Stimulated activated naive CD8-positive, alpha-beta T cell treated with anti-CD3 and anti-CD28 coated beads, Interleukin-15, Interleukin-2, amounts not matched to agents 100 ng/mL and 50 ng/mL, for 24 hours (primary cell): ENCODE data around the gene RBAK.
"Not testable (repeated sequence)": the region's sequence is repeated elsewhere in the genome, so short reads cannot be mapped to it uniquely, and the experiment has no call there.

ENCODE experiments used
- H3K27ac Mint-ChIP-seq: one replicate; pipeline ENCODE4 v1.8.0; 2021; ENCODE audit warnings: mild to moderate bottlenecking, mixed read lengths
- H3K27me3 Mint-ChIP-seq: one replicate; pipeline ENCODE4 v1.8.0; 2021; ENCODE audit warnings: mixed read lengths
- H3K36me3 Mint-ChIP-seq: one replicate; pipeline ENCODE4 v1.8.0; 2021; ENCODE audit warnings: low read depth, mixed read lengths
- H3K4me1 Mint-ChIP-seq: one replicate; pipeline ENCODE4 v1.8.0; 2021; ENCODE audit warnings: low read depth, mixed read lengths
- H3K4me3 Mint-ChIP-seq: one replicate; pipeline ENCODE4 v1.8.0; 2021; ENCODE audit warnings: mild to moderate bottlenecking, mixed read lengths
- H3K9me3 Mint-ChIP-seq: one replicate; pipeline ENCODE4 v1.8.0; 2021; ENCODE audit warnings: mixed read lengths

The RBAK gene

DNA sequence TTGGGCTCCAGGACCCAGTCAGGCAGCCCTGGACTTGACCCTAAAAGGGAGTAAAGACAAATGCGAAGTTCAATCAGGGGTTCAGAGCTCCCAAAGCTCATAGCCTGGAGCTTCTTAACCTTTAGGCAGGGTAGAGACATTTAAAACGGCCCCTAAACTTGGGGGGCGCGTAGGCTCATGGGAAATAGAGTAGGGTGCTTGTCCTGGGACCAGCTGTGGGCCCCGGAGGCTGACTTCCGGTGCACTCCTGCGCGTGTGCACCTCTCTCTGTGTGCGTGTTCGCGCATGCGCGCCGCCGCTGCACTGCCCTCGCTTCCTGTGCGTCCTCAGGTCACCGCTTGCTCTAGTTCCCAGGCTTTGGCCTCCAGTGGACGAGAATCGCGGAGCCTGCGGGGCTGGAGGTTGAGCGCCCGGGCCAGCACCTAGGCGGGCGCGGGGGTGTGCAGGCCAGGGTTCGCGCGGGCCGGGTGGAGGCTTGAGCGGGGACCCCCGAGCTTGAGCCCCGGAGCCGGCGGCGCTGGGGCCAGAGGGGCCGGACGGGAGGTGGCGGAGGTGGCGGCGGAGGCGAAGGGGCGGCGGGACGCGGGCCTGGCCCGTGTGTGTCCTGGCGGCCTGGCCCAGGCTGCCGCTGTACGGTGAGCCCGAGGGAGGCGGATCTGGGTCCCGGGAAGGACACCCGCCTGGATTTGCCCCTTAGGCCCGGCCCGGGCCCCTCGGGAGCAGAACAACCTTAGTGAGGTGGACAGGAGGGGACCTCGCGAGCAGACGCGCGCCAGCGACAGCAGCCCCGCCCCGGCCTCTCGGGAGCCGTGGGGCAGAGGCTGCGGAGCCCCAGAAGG lies at the start of gene RBAK:
Gene RBAK (plus strand): TSS at position 303 of the 839 bp plus-strand sequence. CDS start 2,217 bp downstream, outside the sequence.
- Mint-ChIP-seq H3K36me3 (peaks cover 34% of the 10 kb centered on the region), H3K4me1 (peaks cover 39% of the 10 kb centered on the region), H3K9me3 (peaks cover 7% of the 10 kb centered on the region), H3K27ac (peak within 1 kb of the TSS; percentile 82), H3K27me3 (no peaks in the 10 kb centered on the region), H3K4me3 (peak within 1 kb of the TSS; percentile 94)

DNA sequence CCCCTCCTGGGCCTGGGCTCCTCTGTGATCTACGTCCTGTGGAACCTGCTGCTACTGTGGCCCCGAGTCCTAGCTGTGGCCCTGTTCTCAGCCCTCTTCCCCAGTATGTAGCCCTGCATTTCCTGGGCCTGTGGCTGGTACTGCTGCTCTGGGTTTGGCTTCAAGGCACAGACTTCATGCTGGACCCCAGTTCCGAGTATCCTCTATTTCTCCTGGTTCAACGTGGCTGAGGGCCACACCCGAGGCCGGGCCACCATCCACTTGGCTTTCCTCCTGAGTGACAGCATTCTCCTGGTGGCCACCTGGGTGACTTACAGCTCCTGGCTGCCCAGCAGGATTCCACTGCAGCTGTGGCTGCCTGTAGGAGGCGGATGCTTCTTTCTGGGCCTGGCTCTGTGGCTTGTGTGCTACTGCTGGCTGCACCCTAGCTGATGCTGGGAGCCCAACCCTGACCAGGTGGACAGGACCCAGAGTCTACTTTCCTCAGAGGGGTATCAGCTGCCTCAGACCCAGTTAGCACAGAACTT lies 48.9 kb upstream of the RBAK start:
- no peak overlapping the region for H3K4me3 Mint-ChIP-seq
- H3K27ac Mint-ChIP-seq = no peak overlapping the region
- peaks cover 9% of the 10 kb centered on the region for H3K4me1 Mint-ChIP-seq
- H3K36me3 Mint-ChIP-seq = peaks cover 70% of the 10 kb centered on the region
- no peaks in the 10 kb centered on the region for H3K27me3 Mint-ChIP-seq
- H3K9me3 Mint-ChIP-seq = no peaks in the 10 kb centered on the region

DNA sequence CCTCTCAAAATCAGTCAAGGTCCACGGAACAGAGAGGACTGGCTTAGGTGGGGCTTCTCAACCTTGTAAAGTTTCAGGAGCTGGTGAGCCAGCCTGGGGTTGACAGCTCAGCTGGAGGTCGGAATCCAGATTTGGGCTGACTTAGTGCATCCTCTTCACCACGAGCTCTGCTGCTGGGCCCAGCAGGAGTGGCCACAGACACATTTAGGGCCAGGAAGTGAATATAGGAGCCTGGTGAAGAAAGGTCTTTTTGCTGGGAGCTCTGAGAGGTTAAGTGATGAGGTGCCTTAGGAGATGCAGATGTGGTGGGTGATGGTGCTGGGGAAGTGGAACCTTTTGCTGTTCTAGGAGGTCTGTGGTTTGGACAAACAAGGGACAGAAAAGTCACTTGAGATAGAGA lies 47.4 kb upstream of the RBAK start:
- Mint-ChIP-seq H3K9me3 (no peaks in the 10 kb centered on the region), H3K27ac (peak overlapping the region; percentile 48), H3K36me3 (peaks cover 69% of the 10 kb centered on the region), H3K4me3 (no peak overlapping the region), H3K27me3 (no peaks in the 10 kb centered on the region), H3K4me1 (peaks cover 11% of the 10 kb centered on the region)

DNA sequence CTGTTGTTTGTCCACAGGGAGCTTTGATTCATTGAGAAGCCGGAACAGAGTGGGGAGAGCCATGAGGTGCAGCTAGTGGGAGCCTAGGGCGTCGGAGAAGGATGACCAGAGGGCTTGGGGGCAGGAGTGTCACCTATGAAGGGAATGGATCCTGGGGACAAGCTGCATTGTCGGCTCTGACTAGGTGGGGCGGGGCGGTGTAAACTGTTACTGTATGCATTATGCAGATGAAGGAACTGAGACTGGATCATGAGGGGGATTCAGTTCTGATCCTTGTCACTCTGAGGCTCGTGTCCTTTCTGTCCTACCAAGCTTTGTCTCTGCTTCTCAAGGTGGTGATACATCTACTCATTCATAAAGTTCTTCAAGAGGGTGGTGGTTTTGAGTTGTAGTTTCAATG lies 46.8 kb upstream of the RBAK start:
- peaks cover 67% of the 10 kb centered on the region for H3K36me3 Mint-ChIP-seq
- H3K27ac Mint-ChIP-seq = peak overlapping the region; percentile 19
- peaks cover 11% of the 10 kb centered on the region for H3K4me1 Mint-ChIP-seq
- no peak overlapping the region for H3K4me3 Mint-ChIP-seq
- no peaks in the 10 kb centered on the region for H3K27me3 Mint-ChIP-seq
- H3K9me3 Mint-ChIP-seq = no peaks in the 10 kb centered on the region

DNA sequence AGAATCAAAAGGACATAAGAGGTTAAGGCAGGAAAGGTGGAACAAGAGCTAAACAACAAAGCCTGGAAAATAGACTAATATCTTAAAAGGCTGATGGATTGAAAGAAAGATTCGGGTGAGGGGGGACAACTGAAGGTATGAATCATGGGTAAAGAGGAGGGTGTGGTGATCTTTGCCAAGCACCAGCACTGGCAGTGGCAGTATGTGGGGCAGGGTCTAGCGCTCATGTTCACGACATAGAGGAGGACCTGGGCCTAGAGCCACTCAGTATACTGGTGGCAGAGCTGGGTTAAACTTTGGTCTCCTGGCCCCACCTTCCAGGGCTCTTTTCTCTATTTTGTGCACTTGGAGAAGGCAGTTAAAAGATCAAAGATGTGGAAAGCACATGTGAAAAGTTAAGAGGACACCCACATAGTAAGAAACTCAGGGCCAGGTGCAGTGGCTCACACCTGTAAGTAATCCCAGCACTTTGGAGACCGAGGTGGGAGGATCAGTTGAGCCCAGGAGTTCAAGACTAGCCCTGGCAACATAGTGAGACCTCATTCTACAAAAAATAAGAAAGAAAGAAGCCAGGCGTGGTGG lies 46.2 kb upstream of the RBAK start:
- Mint-ChIP-seq H3K4me3 (no peak overlapping the region), H3K27me3 (no peaks in the 10 kb centered on the region), H3K27ac (peak overlapping the region; percentile 19), H3K36me3 (peaks cover 66% of the 10 kb centered on the region), H3K9me3 (no peaks in the 10 kb centered on the region), H3K4me1 (peaks cover 11% of the 10 kb centered on the region)

DNA sequence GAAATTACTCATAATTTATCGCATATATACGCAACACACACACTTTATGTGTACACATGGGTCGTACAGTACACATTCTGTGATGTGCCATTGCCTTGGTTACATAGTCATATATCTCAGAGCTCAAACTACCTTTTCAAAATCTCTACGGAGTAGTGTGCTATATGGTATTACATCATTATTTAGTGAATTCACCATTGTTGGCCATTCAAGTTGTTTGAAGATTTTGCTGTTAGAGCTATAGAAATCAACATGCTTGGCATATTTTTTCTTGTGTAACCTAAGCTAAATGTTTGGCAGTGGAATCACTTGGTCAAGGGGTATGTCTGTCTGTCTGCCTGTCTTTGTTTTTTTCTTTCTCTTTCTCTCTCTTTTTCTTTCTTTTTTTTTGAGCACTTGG lies 44.7 kb upstream of the RBAK start:
- H3K27me3 Mint-ChIP-seq = no peaks in the 10 kb centered on the region
- peaks cover 71% of the 10 kb centered on the region for H3K36me3 Mint-ChIP-seq
- H3K4me3 Mint-ChIP-seq = no peak overlapping the region
- H3K4me1 Mint-ChIP-seq = peaks cover 11% of the 10 kb centered on the region
- H3K27ac Mint-ChIP-seq = no peak overlapping the region
- no peaks in the 10 kb centered on the region for H3K9me3 Mint-ChIP-seq

DNA sequence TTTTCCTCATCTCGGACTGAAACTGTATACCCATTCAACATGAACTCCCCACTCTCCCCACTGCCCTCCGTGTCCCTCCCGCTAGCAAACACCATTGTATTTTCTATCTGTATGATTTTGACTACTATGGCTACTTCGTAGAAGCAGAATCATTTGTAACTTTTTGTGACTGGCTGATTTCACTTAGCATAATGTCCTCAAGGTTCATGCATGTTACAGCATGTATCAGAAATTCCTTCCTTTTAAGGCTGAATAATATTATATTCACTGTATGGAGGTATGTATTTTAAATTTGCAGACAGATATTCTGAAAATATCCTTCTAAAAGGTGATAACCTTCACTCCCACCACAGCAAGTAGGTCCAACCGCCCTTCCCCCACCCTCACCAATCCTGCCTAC lies 43.7 kb upstream of the RBAK start:
- Mint-ChIP-seq H3K27me3 (no peaks in the 10 kb centered on the region), H3K36me3 (peaks cover 71% of the 10 kb centered on the region), H3K9me3 (no peaks in the 10 kb centered on the region), H3K4me3 (no peak overlapping the region), H3K27ac (peak overlapping the region; percentile 45), H3K4me1 (peaks cover 11% of the 10 kb centered on the region)

DNA sequence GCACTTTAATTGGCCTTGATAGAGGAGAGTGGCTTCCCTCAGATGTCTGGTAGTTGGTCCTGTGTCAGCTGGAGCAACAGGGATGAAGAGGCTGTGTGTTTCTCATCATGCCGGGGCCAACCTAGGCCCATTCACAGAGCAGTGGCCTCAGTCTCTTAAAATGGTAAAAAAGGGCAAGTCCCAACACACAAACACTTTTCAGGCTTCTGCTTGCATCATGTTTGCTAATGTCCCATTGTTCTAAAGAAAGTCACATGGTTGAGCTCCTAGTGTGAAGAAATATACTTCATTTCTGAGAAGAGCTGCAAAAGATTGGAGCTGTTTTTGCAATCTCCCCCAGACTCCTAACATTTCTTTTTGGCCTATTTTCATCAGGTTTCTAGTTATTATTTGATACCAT lies 40.6 kb upstream of the RBAK start:
- H3K36me3 Mint-ChIP-seq = peaks cover 70% of the 10 kb centered on the region
- H3K4me1 Mint-ChIP-seq = peaks cover 3% of the 10 kb centered on the region
- H3K27me3 Mint-ChIP-seq = no peaks in the 10 kb centered on the region
- H3K4me3 Mint-ChIP-seq = no peak overlapping the region
- H3K27ac Mint-ChIP-seq = no peak overlapping the region
- peaks cover 6% of the 10 kb centered on the region for H3K9me3 Mint-ChIP-seq

DNA sequence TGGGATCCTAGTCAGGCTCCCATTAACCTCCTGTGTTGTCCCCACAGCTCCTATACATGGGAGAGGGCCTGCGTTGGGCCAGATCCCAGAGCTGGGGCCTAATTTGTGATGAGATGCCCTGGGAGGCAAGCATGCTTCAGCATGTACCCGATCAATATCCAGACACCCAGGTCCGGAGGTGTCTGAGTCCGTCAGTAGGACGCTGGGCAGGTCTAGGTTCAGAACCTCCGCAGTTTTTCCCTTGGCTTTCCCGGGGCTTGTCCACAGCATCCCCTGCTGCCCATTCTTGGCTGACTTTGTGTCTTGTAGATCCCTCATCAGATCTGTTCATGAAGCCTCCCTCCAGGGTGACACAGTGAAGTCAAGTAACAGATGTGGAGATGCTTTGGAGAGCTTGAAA lies 32.7 kb upstream of the RBAK start:
- Mint-ChIP-seq H3K9me3 (peaks cover 13% of the 10 kb centered on the region), H3K27me3 (no peaks in the 10 kb centered on the region), H3K4me3 (no peak overlapping the region), H3K36me3 (peaks cover 47% of the 10 kb centered on the region), H3K4me1 (no peaks in the 10 kb centered on the region), H3K27ac (no peak overlapping the region)

DNA sequence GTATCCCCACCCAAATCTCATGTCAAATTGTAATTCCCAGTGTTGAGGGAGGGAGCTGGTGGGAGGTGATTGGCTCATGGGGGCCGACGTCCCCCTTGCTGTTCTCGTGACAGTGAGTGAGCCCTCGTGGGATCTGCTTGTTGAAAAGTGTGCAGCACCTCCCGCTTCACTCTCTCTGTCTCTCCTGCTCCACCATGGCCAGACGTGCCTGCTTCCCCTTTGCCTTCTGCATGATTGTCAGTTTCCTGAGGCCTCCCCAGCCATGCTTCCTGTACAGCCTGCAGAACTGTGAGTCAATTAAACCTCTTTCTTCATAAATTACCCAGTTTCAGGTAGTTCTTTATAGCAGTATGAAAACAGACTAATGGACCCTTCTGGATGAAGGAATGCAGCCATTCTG lies 29.7 kb upstream of the RBAK start:
- H3K4me3 Mint-ChIP-seq, H3K4me1 Mint-ChIP-seq, H3K9me3 Mint-ChIP-seq, H3K27me3 Mint-ChIP-seq, H3K27ac Mint-ChIP-seq: not testable (repeated sequence)
- H3K36me3 Mint-ChIP-seq = peaks cover 41% of the 10 kb centered on the region

DNA sequence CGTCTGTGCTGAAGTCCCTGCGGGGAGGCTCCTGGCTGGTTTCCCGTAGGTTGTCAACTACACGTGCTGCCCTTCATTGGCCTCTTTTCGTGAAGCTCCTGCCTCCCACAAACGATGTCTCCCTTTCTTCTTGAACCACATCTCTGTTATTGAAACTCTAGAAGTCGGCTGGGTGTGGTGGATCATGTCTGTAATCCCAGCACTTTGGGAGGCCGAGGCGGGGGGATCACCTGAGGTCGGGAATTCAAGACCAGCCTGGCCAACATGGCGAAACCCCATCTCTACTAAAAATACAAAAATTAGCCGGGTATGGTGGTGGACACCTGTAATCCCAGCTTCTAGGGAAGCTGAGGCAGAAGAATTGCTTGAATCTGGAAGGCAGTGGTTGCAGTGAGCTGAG lies 28.0 kb upstream of the RBAK start:
- H3K27me3 Mint-ChIP-seq, H3K9me3 Mint-ChIP-seq, H3K4me1 Mint-ChIP-seq, H3K27ac Mint-ChIP-seq, H3K4me3 Mint-ChIP-seq: not testable (repeated sequence)
- H3K36me3 Mint-ChIP-seq = peaks cover 42% of the 10 kb centered on the region

DNA sequence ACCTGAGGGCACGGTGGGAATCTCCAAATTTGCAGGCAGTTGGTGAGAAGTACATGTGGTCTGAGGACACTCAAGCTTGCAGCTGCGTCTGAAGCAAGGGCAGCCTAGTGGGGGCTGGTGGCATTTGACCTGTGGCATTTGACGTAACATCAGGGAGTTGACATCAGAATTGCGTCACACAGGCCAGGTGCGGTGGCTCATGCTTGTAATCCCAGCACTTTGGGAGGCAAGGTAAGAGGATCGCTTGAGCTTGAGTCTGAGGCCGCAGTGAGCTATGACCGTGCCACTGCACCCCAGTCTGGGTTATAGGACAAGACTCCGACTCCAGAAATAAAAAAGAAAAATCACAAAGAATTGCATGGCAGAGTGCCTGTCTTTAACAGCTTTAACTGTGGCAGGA lies 25.6 kb upstream of the RBAK start:
- Mint-ChIP-seq H3K4me1 (no peaks in the 10 kb centered on the region), H3K4me3 (no peak overlapping the region), H3K27me3 (no peaks in the 10 kb centered on the region), H3K36me3 (peaks cover 55% of the 10 kb centered on the region), H3K27ac (no peak overlapping the region), H3K9me3 (peaks cover under 1% of the 10 kb centered on the region)

DNA sequence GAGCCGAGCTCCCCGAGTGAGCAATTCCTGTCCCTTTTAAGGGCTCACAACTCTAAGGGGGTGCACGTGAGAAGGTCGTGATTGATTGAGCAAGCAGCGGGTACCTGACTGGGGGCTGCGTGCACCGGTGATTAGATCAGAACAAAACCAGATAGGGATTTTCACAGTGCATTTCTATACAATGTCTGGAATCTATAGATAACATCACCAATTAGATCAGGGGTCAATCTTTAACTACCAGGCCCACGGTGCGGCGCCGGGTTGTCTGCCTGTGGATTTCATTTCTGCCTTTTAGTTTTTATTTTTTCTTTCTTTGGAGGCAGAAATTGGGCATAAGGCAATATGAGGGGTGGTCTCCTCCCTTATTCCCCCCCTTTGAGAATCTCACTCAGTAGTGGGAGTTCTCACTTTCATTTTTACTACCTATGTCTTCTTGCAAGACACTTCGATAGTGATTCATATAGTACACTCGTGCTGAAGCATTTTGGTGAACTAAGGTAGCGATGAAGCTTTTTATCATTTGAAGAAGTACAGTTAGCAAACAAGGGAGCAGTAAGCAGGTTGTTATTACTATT lies 24.6 kb upstream of the RBAK start:
- H3K27me3 Mint-ChIP-seq, H3K27ac Mint-ChIP-seq, H3K4me3 Mint-ChIP-seq, H3K4me1 Mint-ChIP-seq, H3K9me3 Mint-ChIP-seq: not testable (repeated sequence)
- peaks cover 61% of the 10 kb centered on the region for H3K36me3 Mint-ChIP-seq

DNA sequence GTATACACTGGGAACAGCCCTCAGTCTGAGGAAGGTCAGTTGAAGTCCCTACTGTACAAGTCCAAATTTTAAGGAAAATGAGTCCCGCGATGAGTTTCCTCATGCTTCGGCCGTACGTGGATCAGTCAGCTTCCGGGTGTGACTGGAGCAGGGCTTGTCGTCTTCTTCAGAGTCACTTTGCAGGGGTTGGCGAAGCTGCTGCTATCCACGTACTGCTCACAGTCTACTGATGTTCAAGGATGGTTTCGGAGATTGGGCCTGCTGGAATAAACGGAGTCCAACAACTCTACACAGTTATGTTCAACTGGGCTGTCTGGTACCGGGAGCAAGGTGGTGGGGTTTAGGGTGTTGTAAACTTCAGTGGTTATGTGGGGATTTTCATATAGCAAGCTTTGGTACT lies 22.0 kb upstream of the RBAK start:
- peaks cover 77% of the 10 kb centered on the region for H3K36me3 Mint-ChIP-seq
- H3K9me3 Mint-ChIP-seq = peaks cover 14% of the 10 kb centered on the region
- H3K4me3 Mint-ChIP-seq, H3K27me3 Mint-ChIP-seq, H3K27ac Mint-ChIP-seq, H3K4me1 Mint-ChIP-seq: not testable (repeated sequence)

DNA sequence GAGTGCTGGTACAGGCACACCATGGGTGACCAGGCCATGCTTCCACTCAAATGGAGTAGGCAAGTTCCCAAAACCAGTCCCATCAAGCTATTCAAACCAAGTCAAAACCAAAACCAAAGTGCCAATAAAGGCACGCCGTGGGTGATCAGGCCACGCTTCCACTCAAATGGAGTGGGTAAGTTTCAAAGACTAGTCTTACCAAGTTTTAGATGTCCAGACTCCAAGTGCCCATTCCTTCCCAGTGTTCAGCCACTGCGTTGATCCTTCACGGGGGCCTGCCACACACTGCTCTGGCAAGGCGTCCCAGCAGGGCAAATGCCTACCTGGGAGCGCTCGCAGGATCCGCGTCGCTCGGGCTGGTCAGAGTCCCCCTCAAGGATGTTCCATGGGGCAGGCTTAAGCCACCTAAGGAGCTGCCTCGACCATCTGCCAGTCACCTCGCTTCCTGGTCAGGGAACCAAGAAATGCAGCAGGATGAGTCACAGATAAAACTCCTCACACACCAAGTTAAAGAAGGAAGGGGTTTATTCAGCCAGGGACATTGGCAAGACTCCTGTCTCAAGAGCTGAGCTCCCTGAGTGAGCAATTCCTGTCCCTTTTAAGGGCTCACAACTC lies 17.8 kb upstream of the RBAK start:
- H3K27ac Mint-ChIP-seq, H3K4me3 Mint-ChIP-seq, H3K4me1 Mint-ChIP-seq, H3K27me3 Mint-ChIP-seq: not testable (repeated sequence)
- peaks cover 44% of the 10 kb centered on the region for H3K36me3 Mint-ChIP-seq
- H3K9me3 Mint-ChIP-seq = peaks cover 14% of the 10 kb centered on the region
